ENCODE measurements around the gene CDRT4. TPM values are rescaled to one million over a fixed set of nuclear protein-coding genes. Genes with fewer than 3 reads are reported as not detected.

Gene CDRT4
- total and polyA plus RNA-seq, 2 donors (not counting 3 experiments of a cell fraction or from before 2014, with no cell fraction given) = 11.5 to 13.6 TPM

- H3K79me2 ChIP-seq (ENCODE audit: control insufficient read depth, insufficient read depth, low read length) = no peaks in the 10 kb centered on the region
- H3K27me3 ChIP-seq (ENCODE audit: control insufficient read depth in 2 of 2, insufficient read depth in 2 of 2, low read length in 2 of 2) = peaks cover 0 to 5% of the 10 kb centered on the region in 2 experiments
- no peak overlapping the region for H3K27ac ChIP-seq (ENCODE audit: insufficient read depth, low read depth, low read length)
- no peaks in the 10 kb centered on the region for H3K9me3 ChIP-seq (replicated peaks; ENCODE audit: control insufficient read depth, insufficient read depth, low read length)
- ChIA-PET CTCF (interaction anchor here (1.0 to 1.2 kb wide), 2 partner anchors 10 to 42 kb away, joined by 3 to 5 read pairs; no protein-coding TSS in a partner anchor), POLR2A (no interaction called here)
- no peaks in the 10 kb centered on the region for H3K9me1 ChIP-seq (replicated peaks; ENCODE audit: control insufficient read depth, extremely low read depth, insufficient read depth, low read length)
- intact Hi-C loops (cut with micrococcal nuclease) (no loop called here), dilution Hi-C loops (cut with MboI; ENCODE audit: extremely low pct_ligation_motif_present, low sequenced_read_pairs) (no loop called here)
- BruUV-seq (replicated peaks) = no TSS peak
- no peaks in the 10 kb centered on the region for H3K36me3 ChIP-seq (ENCODE audit: control insufficient read depth in 2 of 2, extremely low read depth in 1 of 2, insufficient read depth in 2 of 2, low read length in 2 of 2)
- DNase-seq (ENCODE audit: low read depth, low spot score) = no peak
- H3K9ac ChIP-seq (replicated peaks; ENCODE audit: extremely low read depth, insufficient read depth, low read length) = no peak overlapping the region
- peaks cover 3% of the 10 kb centered on the region for H3K4me1 ChIP-seq (ENCODE audit: control insufficient read depth, extremely low read depth, insufficient read depth, low read length)
- no peak for TF ChIP-seq CTCF (IDR thresholded peaks at IDR 0.05; ENCODE audit: extremely low read depth in 1 of 2, insufficient read depth in 1 of 2, low read depth in 1 of 2, low read length in 2 of 2)
- TF ChIP-seq MYC (IDR thresholded peaks at IDR 0.05; ENCODE audit: low read depth, low read length) = no peak
- TF ChIP-seq GATA2 (IDR thresholded peaks at IDR 0.05; ENCODE audit: insufficient read depth, insufficient read length, low read depth, low read length) = no peak
- TF ChIP-seq POLR2A (IDR thresholded peaks at IDR 0.05; ENCODE audit: low read depth, low read length) = no peak
- no peak for TF ChIP-seq EZH2 (IDR thresholded peaks at IDR 0.05; ENCODE audit: borderline replicate concordance, low read depth, low read length, severe bottlenecking)
- no peak for TF ChIP-seq JUN (IDR thresholded peaks at IDR 0.05; ENCODE audit: borderline replicate concordance, insufficient read depth, insufficient read length, low read depth)
- TF ChIP-seq POLR2AphosphoS5 (IDR thresholded peaks at IDR 0.05; ENCODE audit: insufficient read depth, low read depth, low read length) = no peak
- no peak for TF ChIP-seq MAX (IDR thresholded peaks at IDR 0.05; ENCODE audit: insufficient read depth, insufficient read length)
- TF ChIP-seq FOS (IDR thresholded peaks at IDR 0.05; ENCODE audit: borderline replicate concordance, insufficient read depth, low read length) = no peak
- no peak overlapping the region for H2AFZ ChIP-seq (ENCODE audit: low read depth, low read length)
- no peak overlapping the region for H3K4me3 ChIP-seq (replicated peaks in 1 of 3; ENCODE audit: insufficient read depth in 1 of 3, low read depth in 1 of 3, low read length in 3 of 3)
- no peaks in the 10 kb centered on the region for H4K20me1 ChIP-seq (replicated peaks; ENCODE audit: control insufficient read depth, extremely low read depth, insufficient read depth, low read length)
- no peak for FAIRE-seq
- H3K4me2 ChIP-seq (ENCODE audit: insufficient read depth, low read length) = no peak overlapping the region
Measured at GRCh38 chr17:15388356-15389041, 78.9 kb downstream of the CDRT4 start.

All from endothelial cell of umbilical vein (primary cell).